Kidney epithelial cell (primary cell): ENCODE measurements around the gene REEP5. TPM values are rescaled to one million over a fixed set of nuclear protein-coding genes. Genes with fewer than 3 reads are reported as not detected.
A peak's percentile ranks its signal among the peaks of the same experiment; 100 is the strongest.
"Not testable (repeated sequence)": the region's sequence is repeated elsewhere in the genome, so short reads cannot be mapped to it uniquely, and the experiment has no call there.

ENCODE experiments used
- DNase-seq: peaks from one replicate; pipeline ENCODE4 v3.0.0-alpha.2; 2010; ENCODE audit warnings: low read depth
- H3K27me3 ChIP-seq: 2 replicates; pipeline ENCODE4 v1.6.0; 2011; ENCODE audit warnings: low read length; ENCODE audit not compliant: control insufficient read depth, insufficient read depth
- H3K36me3 ChIP-seq: 2 replicates; pipeline ENCODE4 v1.5.1; 2011; ENCODE audit warnings: low read length; ENCODE audit not compliant: control insufficient read depth, insufficient read depth
- H3K4me3 ChIP-seq: 2 replicates; pipeline ENCODE4 v1.5.1; 2011; ENCODE audit warnings: low read depth, mild to moderate bottlenecking, control low read depth, low read length
- total RNA-seq: library from RNA; depleted of rRNA; stranded (reverse); fragments of >200 nt; gene quantifications from 2 replicates; pipeline ENCODE4 v1.2.3, GENCODE V29; 2015
- TF ChIP-seq, protein P1 (sequence below): IDR thresholded peaks from 2 replicates; pipeline ENCODE4 v1.5.1; 2011; ENCODE audit warnings: mild to moderate bottlenecking, moderate library complexity, low read length, control low read depth, inconsistent platforms; ENCODE audit not compliant: insufficient read depth, poor library complexity, severe bottlenecking

Gene REEP5
- total RNA-seq, 1 donor from 2014 or later: 79.4 TPM

DNA sequence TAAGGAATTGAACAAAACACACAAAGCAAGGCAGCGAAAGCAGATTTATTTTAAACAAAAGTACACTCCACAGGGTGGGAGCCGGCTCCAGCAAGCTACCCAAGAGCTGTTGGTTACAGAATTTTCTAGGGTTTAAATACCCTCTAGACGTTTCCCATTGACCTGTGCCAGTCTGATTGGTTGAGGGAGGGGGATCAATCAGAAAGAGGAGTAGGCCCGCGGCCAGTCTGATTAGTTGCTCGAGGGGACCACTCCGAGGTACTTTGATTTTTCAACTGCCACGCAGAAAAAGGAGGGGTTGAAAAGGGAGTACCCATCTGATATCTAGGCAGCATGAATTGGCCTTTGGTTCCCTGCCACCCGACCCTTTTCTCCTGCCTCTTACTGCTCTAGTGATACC, 59.9 kb downstream of the REEP5 start:
- TF ChIP-seq, protein P1, sequence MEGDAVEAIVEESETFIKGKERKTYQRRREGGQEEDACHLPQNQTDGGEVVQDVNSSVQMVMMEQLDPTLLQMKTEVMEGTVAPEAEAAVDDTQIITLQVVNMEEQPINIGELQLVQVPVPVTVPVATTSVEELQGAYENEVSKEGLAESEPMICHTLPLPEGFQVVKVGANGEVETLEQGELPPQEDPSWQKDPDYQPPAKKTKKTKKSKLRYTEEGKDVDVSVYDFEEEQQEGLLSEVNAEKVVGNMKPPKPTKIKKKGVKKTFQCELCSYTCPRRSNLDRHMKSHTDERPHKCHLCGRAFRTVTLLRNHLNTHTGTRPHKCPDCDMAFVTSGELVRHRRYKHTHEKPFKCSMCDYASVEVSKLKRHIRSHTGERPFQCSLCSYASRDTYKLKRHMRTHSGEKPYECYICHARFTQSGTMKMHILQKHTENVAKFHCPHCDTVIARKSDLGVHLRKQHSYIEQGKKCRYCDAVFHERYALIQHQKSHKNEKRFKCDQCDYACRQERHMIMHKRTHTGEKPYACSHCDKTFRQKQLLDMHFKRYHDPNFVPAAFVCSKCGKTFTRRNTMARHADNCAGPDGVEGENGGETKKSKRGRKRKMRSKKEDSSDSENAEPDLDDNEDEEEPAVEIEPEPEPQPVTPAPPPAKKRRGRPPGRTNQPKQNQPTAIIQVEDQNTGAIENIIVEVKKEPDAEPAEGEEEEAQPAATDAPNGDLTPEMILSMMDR: no peak
- Histone ChIP-seq H3K4me3 (peak overlapping the region; percentile 72), H3K27me3 (no peaks in the 10 kb centered on the region), H3K36me3 (no peaks in the 10 kb centered on the region)
- DNase-seq: no peak

DNA sequence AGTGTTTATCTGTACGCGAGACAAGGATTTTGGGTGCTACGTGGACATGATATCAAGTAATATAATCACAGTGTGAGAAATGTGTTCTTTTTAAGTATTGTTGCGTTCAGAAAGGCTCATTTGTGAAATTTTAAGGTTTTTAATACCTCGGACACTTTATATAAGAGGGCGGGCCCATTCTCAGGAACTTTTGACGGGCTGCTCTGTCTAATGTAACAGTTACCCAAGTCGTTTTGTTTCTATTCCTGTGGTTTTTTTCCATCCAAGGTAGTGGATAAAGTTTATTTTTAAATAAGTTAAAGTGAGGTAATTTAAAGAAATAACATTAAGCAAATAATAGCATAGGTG, 60.4 kb downstream of the REEP5 start:
- H3K4me3 ChIP-seq: peak overlapping the region; percentile 72
- no peaks in the 10 kb centered on the region for H3K27me3 ChIP-seq
- TF ChIP-seq, protein P1: no peak
- DNase-seq: no peak
- no peaks in the 10 kb centered on the region for H3K36me3 ChIP-seq

DNA sequence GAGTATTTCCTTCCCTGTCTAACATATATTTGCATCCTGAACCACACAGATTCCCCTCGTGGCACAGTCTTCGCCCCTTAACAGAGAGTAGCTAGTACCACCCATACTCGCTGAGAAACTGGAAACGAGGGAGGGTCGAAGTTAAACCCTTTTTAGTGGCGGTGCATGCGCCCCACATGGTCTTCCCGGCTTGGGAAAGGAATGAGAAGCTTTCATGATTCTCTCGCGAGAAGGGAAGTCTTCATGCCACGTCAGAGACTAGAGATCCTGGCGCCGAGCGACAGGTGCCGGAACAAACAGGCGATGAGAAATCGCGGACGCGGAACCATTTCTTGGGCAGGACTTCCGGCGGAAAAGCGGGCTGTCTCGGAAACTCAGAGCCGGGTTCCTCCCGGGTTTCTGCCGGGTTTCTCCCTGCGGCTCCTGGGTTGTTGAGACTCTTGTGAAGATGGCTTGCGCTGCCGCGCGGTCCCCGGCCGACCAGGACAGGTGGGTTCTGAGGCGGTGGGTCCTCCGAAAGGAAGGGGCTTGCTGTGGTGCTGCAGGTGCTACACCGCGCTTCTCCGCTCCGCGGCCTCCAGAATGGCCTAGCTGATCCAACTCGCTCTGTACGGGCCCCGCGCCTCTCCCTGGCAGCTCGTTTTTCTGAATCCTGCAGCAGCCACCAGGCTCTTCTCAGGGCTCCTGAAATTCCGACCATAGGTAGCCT, 60.9 kb downstream of the REEP5 start, which contains the start of gene SRP19:
Gene SRP19, plus strand, starts transcription at position 359 of the 709 bp plus-strand sequence. Its CDS starts 90 bp downstream, at position 449.
- peak; percentile 97 for DNase-seq
- no peaks in the 10 kb centered on the region for H3K36me3 ChIP-seq
- TF ChIP-seq, protein P1: no peak
- no peaks in the 10 kb centered on the region for H3K27me3 ChIP-seq
- peak within 1 kb of the TSS; percentile 72 for H3K4me3 ChIP-seq

DNA sequence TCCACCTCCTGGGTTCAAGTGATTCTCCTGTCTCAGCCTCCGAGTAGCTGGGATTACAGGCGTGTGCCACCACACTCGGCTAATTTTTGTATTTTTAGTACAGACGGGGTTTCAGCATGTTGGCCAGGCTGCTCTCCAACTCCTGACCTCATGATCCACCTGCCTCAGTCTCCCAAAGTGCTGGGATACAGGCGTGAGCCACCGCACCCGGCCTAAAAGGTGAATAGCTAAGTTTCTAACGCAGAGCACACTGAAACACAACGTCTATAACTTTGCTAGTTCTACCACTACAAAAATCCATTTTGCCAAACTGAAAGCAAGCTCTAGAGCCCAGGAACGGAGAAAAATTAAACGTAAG, 61.5 kb downstream of the REEP5 start:
- H3K27me3 ChIP-seq, DNase-seq, H3K36me3 ChIP-seq: not testable (repeated sequence)
- H3K4me3 ChIP-seq: peak overlapping the region; percentile 72

DNA sequence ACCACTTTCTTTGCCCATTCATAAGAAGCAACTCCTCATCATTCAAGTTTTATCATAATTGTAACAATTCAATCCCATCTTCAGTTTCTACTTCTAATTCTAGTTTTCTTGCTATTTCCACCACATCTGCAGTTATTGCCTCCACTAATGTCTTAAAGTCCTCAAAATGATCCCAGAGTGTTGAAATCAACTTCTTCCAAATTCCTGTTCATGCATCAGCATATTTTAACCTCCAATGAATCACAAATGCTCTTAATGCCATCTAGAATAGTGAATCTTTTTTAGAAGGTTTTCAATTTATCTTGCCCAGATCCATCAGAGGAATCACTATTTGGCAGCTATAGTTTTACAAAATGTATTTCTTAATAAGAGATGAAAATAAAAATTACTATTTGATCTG, 64.2 kb downstream of the REEP5 start:
- TF ChIP-seq, protein P1: no peak
- H3K36me3 ChIP-seq: no peaks in the 10 kb centered on the region
- H3K4me3 ChIP-seq: no peak overlapping the region
- no peak for DNase-seq
- H3K27me3 ChIP-seq: no peaks in the 10 kb centered on the region

DNA sequence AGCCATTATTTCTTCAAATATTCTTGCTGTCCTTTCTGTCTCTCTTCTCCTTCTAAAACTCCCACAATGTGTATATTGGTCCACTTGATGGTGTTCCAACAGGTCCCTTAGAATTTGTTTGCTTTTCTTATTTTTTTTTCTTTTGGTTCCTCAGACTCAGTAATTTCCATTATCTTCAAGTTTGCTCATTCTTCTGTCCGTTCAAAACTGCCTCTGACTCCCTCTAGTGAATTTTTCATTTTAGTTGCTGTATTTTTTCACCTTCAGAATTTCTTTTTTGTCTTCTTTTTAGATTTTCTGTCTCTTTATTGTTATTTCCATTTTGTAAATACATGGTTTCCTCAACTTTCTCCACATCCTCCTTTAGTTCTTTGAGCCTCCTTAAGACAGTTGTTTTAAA, 67.4 kb downstream of the REEP5 start:
- Histone ChIP-seq H3K27me3 (no peaks in the 10 kb centered on the region), H3K4me3 (no peak overlapping the region), H3K36me3 (no peaks in the 10 kb centered on the region)
- DNase-seq: no peak
- TF ChIP-seq, protein P1: no peak
